GM12875 (cell line): ENCODE results near the gene ALDH1A1.

Experiments
- H3K4me3 ChIP-seq: one replicate; pipeline ENCODE4 v1.5.1; 2011; ENCODE audit warnings: low read depth, low read length, control low read depth
- TF ChIP-seq, protein P1 (sequence below): IDR thresholded peaks from 2 replicates; pipeline ENCODE4 v1.5.1; 2011; ENCODE audit warnings: low read depth, mild to moderate bottlenecking, control low read depth, inconsistent platforms, low read length, moderate library complexity, borderline replicate concordance; ENCODE audit not compliant: insufficient read depth

ALDH1A1 gene

DNA sequence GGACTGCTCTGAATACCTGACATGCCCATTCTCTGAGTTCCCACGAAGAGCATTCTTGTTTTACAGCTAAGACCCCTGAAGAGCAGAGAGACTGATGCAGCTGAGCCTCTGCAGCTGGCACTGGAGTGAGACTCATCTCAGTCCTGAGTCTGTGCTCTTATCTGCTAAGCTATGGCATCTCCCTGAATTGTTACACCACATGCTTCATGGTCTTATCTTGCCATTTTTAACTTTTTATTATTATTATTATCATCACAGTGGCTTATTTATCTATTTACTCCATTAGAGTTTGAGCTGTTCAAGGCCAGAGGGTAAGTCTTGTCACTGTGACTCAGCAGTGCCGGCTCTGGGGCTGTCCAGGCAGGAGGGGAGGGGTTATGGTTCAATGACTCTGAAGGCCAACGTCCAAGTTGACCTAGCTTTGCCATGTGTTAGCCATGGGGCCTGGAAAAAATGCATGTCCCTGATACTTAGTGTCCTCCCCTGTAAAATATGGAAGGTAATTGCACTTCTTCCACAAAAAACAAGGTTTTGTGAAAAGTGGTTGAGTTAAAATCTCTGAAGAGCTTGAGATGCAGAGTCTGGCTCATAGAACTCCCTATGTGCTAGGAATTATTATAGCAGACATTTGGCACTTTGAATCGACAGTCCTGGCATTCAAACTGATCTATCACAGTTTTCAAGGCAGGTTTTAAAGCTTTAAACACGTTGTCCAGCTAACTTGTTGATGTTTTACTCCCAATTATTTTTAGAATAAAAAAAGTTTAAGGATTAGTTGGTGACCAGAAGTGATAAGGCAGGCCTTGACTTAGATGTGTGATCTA, 94.6 kb downstream of the ALDH1A1 start:
- TF ChIP-seq, protein P1, sequence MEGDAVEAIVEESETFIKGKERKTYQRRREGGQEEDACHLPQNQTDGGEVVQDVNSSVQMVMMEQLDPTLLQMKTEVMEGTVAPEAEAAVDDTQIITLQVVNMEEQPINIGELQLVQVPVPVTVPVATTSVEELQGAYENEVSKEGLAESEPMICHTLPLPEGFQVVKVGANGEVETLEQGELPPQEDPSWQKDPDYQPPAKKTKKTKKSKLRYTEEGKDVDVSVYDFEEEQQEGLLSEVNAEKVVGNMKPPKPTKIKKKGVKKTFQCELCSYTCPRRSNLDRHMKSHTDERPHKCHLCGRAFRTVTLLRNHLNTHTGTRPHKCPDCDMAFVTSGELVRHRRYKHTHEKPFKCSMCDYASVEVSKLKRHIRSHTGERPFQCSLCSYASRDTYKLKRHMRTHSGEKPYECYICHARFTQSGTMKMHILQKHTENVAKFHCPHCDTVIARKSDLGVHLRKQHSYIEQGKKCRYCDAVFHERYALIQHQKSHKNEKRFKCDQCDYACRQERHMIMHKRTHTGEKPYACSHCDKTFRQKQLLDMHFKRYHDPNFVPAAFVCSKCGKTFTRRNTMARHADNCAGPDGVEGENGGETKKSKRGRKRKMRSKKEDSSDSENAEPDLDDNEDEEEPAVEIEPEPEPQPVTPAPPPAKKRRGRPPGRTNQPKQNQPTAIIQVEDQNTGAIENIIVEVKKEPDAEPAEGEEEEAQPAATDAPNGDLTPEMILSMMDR: no peak
- no peak overlapping the region for H3K4me3 ChIP-seq

DNA sequence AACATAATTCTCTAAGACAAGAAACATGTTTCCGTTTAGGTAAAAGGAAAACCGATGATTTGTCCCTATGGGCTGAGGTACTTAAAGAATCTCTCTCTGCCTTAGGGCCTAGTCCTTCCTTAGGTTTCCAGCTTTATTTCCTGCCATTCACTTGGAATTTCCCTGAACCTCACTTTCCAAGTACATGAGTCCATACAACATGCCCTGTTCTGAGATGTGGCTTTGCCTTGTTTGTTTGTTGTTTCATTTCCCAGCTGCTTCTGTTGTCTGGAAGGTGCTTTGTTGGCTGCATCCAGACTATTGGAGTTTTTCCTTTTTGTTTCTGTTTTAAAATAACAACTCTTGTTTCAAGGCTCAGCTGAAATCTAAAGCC, 95.2 kb downstream of the ALDH1A1 start:
- no peak overlapping the region for H3K4me3 ChIP-seq
- TF ChIP-seq, protein P1: no peak

DNA sequence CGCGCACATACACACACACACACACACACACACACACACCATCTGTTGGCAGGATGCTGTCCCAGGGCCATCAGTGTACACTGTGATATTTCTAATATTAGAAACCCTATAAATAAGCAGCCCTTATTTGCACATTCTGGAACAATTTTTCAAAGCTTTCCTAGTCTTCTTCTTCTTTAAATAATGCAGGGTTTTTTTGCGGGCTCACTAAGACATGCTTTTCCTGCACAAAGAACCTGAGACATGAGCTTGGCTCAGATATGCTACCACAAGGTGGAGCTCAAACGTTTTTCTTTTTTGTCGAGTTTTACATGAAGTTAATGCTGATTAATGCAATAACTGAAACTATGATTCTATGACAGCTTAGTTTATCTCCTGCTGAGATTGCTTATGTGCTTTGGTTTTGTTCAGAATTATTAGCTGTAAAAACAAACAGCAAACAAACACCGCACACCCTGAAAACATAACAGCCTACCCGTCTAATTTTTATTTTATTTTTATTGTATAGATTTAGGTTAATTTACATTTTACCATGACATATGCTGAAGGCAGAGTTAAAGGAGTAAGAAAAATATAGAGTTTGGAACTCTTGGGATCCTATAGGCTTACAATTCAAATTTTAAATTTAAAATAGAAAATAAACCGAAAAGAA, 95.8 kb downstream of the ALDH1A1 start:
- TF ChIP-seq, protein P1: peak; percentile 40; the same call in 1 of the 2 replicates

DNA sequence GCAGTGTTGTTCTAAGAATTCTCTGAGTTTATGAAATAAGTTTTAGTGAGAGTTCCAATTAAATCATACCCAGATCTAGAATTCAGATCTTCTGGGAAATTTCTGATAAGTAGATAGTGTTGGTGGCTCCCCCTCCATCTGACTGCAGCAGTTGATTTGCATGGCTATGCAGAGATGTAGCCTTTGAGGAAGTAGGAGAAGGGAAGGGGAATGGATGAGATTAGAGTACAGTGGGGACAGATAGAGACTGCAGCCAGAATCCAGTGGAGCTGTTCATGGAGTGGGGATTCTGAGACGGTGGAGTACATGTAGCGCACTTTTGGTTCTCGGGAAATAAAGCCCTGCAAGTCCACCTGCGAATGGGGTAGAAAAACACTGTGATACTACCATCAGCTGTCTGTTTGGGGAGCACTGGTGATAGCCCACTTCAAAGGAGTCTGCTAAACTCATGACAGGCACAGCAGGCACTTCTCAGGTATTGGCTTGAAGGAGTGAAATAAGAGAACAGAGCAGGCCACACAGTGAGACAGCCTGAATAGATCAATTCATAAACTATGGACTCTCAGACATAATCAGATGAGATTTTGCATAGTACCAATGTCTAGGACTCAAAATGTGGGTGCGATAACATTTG, 96.8 kb downstream of the ALDH1A1 start:
- H3K4me3 ChIP-seq: no peak overlapping the region
- TF ChIP-seq, protein P1: no peak

More for the DNA sequence above, 95.8 kb downstream of the ALDH1A1 start:
- no peak overlapping the region for H3K4me3 ChIP-seq

DNA sequence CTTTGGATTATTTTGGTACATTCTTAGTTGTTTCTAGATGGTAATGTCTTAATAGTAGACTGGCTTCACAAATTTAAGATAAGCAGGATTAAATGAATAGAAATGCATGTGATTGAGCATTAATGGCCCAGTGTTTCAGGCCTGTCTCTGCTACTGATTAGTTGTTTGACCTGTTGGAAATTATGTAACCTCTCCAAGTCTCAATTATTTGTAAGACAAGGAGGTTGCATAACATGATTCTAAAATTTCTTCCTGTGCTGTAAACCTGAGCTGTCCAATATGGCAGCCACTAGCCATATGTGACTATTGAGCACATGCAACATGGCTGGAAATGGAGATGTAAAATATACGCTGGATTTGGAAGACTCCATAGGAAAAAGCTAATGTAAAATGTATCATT, 97.5 kb downstream of the ALDH1A1 start:
- no peak overlapping the region for H3K4me3 ChIP-seq
- TF ChIP-seq, protein P1: no peak
